Measurements from ENCODE around the gene TMEM87A.

Gene TMEM87A

GRCh38 chr15:42175671-42176070, 97.6 kb downstream of the TMEM87A start:
- in situ Hi-C loops (cut with HindIII; ENCODE audit: low sequenced_read_pairs) = no loop called here
- TF ChIP-seq CTCF (IDR thresholded peaks at IDR 0.05; ENCODE audit: low read depth, low read length) = no peak

GRCh38 chr15:42172475-42172874, 100.8 kb downstream of the TMEM87A start:
- DNase-seq (ENCODE audit: low read depth, low spot score) = no peak
- TF ChIP-seq CTCF (IDR thresholded peaks at IDR 0.05; ENCODE audit: low read depth, low read length) = no peak
- in situ Hi-C loops (cut with HindIII; ENCODE audit: low sequenced_read_pairs) = no loop called here
- no peak overlapping the region for H3K4me3 ChIP-seq (ENCODE audit: low read depth, low read length)

More at GRCh38 chr15:42175671-42176070, 97.6 kb downstream of the TMEM87A start:
- H3K4me3 ChIP-seq (ENCODE audit: low read depth, low read length) = no peak overlapping the region
- no peak for DNase-seq (ENCODE audit: low read depth, low spot score)

GRCh38 chr15:42171795-42172194, 101.4 kb downstream of the TMEM87A start:
- no peak overlapping the region for H3K4me3 ChIP-seq (ENCODE audit: low read depth, low read length)
- no peak for DNase-seq (ENCODE audit: low read depth, low spot score)
- TF ChIP-seq CTCF (IDR thresholded peaks at IDR 0.05; ENCODE audit: low read depth, low read length) = no peak
- in situ Hi-C loops (cut with HindIII; ENCODE audit: low sequenced_read_pairs) = no loop called here

- H3K4me3 ChIP-seq (ENCODE audit: low read depth, low read length) = no peak overlapping the region
- in situ Hi-C loops (cut with HindIII; ENCODE audit: low sequenced_read_pairs) = no loop called here
- DNase-seq (ENCODE audit: low read depth, low spot score) = no peak
- TF ChIP-seq CTCF (IDR thresholded peaks at IDR 0.05; ENCODE audit: low read depth, low read length) = no peak
Observed at GRCh38 chr15:42171122-42171521, 102.1 kb downstream of the TMEM87A start.

- no peak for TF ChIP-seq CTCF (IDR thresholded peaks at IDR 0.05; ENCODE audit: low read depth, low read length)
- H3K4me3 ChIP-seq (ENCODE audit: low read depth, low read length) = no peak overlapping the region
- in situ Hi-C loops (cut with HindIII; ENCODE audit: low sequenced_read_pairs) = no loop called here
- no peak for DNase-seq (ENCODE audit: low read depth, low spot score)
Observed at GRCh38 chr15:42166225-42166940, 106.8 kb downstream of the TMEM87A start.

GRCh38 chr15:42165106-42165505, 108.1 kb downstream of the TMEM87A start:
- in situ Hi-C loops (cut with HindIII; ENCODE audit: low sequenced_read_pairs) = no loop called here
- no peak overlapping the region for H3K4me3 ChIP-seq (ENCODE audit: low read depth, low read length)
- TF ChIP-seq CTCF (IDR thresholded peaks at IDR 0.05; ENCODE audit: low read depth, low read length) = no peak
- DNase-seq (ENCODE audit: low read depth, low spot score) = no peak
